DND-41 (cell line): ENCODE results near the gene LEFTY2.

Source experiments
- CTCF ChIP-seq: IDR thresholded peaks from 2 replicates; pipeline ENCODE4 v1.5.1; 2012; ENCODE audit warnings: borderline replicate concordance, low read length, moderate library complexity, mild to moderate bottlenecking; ENCODE audit not compliant: poor library complexity, severe bottlenecking; ENCODE audit errors: extremely low read depth
- EZH2 ChIP-seq: IDR thresholded peaks from 3 replicates; pipeline ENCODE4 v1.6.1; 2012; ENCODE audit warnings: borderline replicate concordance, low read depth, mild to moderate bottlenecking, moderate library complexity, low read length, inconsistent platforms; ENCODE audit not compliant: severe bottlenecking

GRCh38 chr1:225934711-225935110 lies 6.3 kb downstream of the LEFTY2 start:
- TF ChIP-seq CTCF (no peak), EZH2 (no peak)
